Neuronal stem cell (in vitro differentiated cells): Measurements from ENCODE around the gene FNIP2.

Source experiments
- DNase-seq: peaks from one replicate; pipeline ENCODE4 v3.0.0-alpha.2; 2013; ENCODE audit warnings: low spot score
- H2AFZ ChIP-seq: one replicate; pipeline ENCODE4 v1.6.1; 2013; ENCODE audit warnings: mild to moderate bottlenecking, low read length, inconsistent platforms
- H2AK5ac ChIP-seq: 2 replicates; pipeline ENCODE4 v1.6.1; 2013; ENCODE audit warnings: low read depth, mild to moderate bottlenecking, inconsistent platforms, low read length, moderate library complexity, mixed read lengths
- H2BK120ac ChIP-seq: 2 replicates; pipeline ENCODE4 v1.6.1; 2013; ENCODE audit warnings: low read depth, mild to moderate bottlenecking, inconsistent platforms, low read length, moderate library complexity, mixed read lengths
- H2BK12ac ChIP-seq: one replicate; pipeline ENCODE4 v1.6.1; 2013; ENCODE audit warnings: low read length, inconsistent platforms
- H2BK15ac ChIP-seq: 2 replicates; pipeline ENCODE4 v1.6.1; 2013; ENCODE audit warnings: mild to moderate bottlenecking, low read length, inconsistent platforms, mixed read lengths
- H2BK5ac ChIP-seq: one replicate; pipeline ENCODE4 v1.6.1; 2013; ENCODE audit warnings: inconsistent platforms, mild to moderate bottlenecking, low read length, moderate library complexity
- H3K14ac ChIP-seq: one replicate; pipeline ENCODE4 v1.6.1; 2013; ENCODE audit warnings: low read length, inconsistent platforms
- H3K18ac ChIP-seq: 2 replicates; pipeline ENCODE4 v1.6.1; 2013; ENCODE audit warnings: low read length, inconsistent platforms
- H3K23ac ChIP-seq: 2 replicates; pipeline ENCODE4 v1.6.1; 2013; ENCODE audit warnings: low read depth, mild to moderate bottlenecking, mixed read lengths, low read length, inconsistent platforms; ENCODE audit not compliant: poor library complexity
- H3K27ac ChIP-seq: replicated peaks from 3 replicates; pipeline ENCODE4 v1.5.1; 2013; ENCODE audit warnings: low read length, inconsistent platforms
- H3K27me3 ChIP-seq, 3 experiments: 2 replicates each; pipeline ENCODE4 v1.6.1; 2013; ENCODE audit warnings: low read length in 3 of 3, mild to moderate bottlenecking in 2 of 3, inconsistent platforms in 1 of 3, low read depth in 1 of 3, mixed read lengths in 1 of 3, moderate library complexity in 1 of 3; ENCODE audit not compliant: control insufficient read depth in 3 of 3, insufficient read depth in 3 of 3
- H3K36me3 ChIP-seq, 2 donors: replicated peaks in 1 of 2; 2 replicates each; pipeline ENCODE4 v1.6.1; 2013; ENCODE audit warnings: low read length in 2 of 2; ENCODE audit not compliant: control insufficient read depth in 2 of 2, insufficient read depth in 2 of 2
- H3K4ac ChIP-seq: 2 replicates; pipeline ENCODE4 v1.6.1; 2013; ENCODE audit warnings: inconsistent platforms, mild to moderate bottlenecking, low read length, moderate library complexity
- H3K4me1 ChIP-seq, 2 donors: 1 replicate in 1 of 2; 2 replicates in 1 of 2; pipeline ENCODE4 v1.6.1; 2013; ENCODE audit warnings: low read length in 2 of 2, low read depth in 1 of 2; ENCODE audit not compliant: control insufficient read depth in 2 of 2, insufficient read depth in 1 of 2
- H3K4me2 ChIP-seq: one replicate; pipeline ENCODE4 v1.6.1; 2013; ENCODE audit warnings: mild to moderate bottlenecking, low read length, inconsistent platforms; ENCODE audit not compliant: insufficient read depth, poor library complexity, severe bottlenecking
- H3K4me3 ChIP-seq, 2 donors: 2 replicates each; pipeline ENCODE4 v1.5.1; 2013; ENCODE audit warnings: low read length in 2 of 2, mild to moderate bottlenecking in 2 of 2, inconsistent platforms in 1 of 2, moderate library complexity in 1 of 2
- H3K79me1 ChIP-seq: one replicate; pipeline ENCODE4 v1.6.1; 2013; ENCODE audit warnings: low read depth, mild to moderate bottlenecking, inconsistent platforms, low read length, moderate library complexity
- H3K9ac ChIP-seq: one replicate; pipeline ENCODE4 v1.6.1; 2013; ENCODE audit warnings: mild to moderate bottlenecking, low read depth, low read length, inconsistent platforms; ENCODE audit not compliant: poor library complexity
- H3K9me3 ChIP-seq, 2 donors: replicated peaks in 1 of 2; 2 replicates each; pipeline versions ENCODE3 to v1.6.1; 2013; ENCODE audit warnings: low read length in 2 of 2, mild to moderate bottlenecking in 2 of 2, inconsistent platforms in 1 of 2, low read depth in 1 of 2, mixed read lengths in 1 of 2, moderate library complexity in 1 of 2; ENCODE audit not compliant: control insufficient read depth in 2 of 2, insufficient read depth in 1 of 2
- H4K8ac ChIP-seq: one replicate; pipeline ENCODE4 v1.6.1; 2013; ENCODE audit warnings: low read depth, mild to moderate bottlenecking, inconsistent platforms, low read length, moderate library complexity
- H4K91ac ChIP-seq: one replicate; pipeline ENCODE4 v1.6.1; 2013; ENCODE audit warnings: low read length, low read depth, mild to moderate bottlenecking, inconsistent platforms; ENCODE audit not compliant: poor library complexity
- WGBS, 2 donors: extraction: QIAGEN DNeasy Blood & Tissue Kit; methylation state at CpG; one replicate each; pipeline ENCODE4 v1.1.7; 2013; ENCODE audit warnings: missing lambda C conversion rate in 2 of 2, mixed read lengths in 1 of 2; ENCODE audit not compliant: insufficient read length in 2 of 2, insufficient replicate concordance in 1 of 2; ENCODE audit errors: extremely low coverage in 2 of 2; 5-methylcytosine and 5-hydroxymethylcytosine counted together

The FNIP2 gene

GRCh38 chr4:158810487-158811215, 41.8 kb downstream of the FNIP2 start:
- Histone ChIP-seq H3K36me3 (no peaks in the 10 kb centered on the region), H3K9ac (no peak overlapping the region), H3K27ac (no peak overlapping the region), H3K4ac (no peak overlapping the region), H3K27me3 (no peaks in the 10 kb centered on the region), H2AFZ (no peak overlapping the region), H3K14ac (no peak overlapping the region), H2BK12ac (no peak overlapping the region), H3K4me3 (no peak overlapping the region), H2AK5ac (no peak overlapping the region), H3K23ac (no peak overlapping the region), H4K8ac (no peak overlapping the region), H3K18ac (no peak overlapping the region), H4K91ac (no peak overlapping the region), H2BK5ac (no peak overlapping the region), H3K79me1 (no peaks in the 10 kb centered on the region), H2BK120ac (no peak overlapping the region), H3K4me1 (peaks cover 0 to 2% of the 10 kb centered on the region in 2 donors), H3K4me2 (no peak overlapping the region), H2BK15ac (no peak overlapping the region), H3K9me3 (no peaks in the 10 kb centered on the region)
- no peak for DNase-seq
- no CpG with 5 or more reads among the region's 3 CpGs for WGBS, 2 donors

GRCh38 chr4:158811216-158811540, 42.4 kb downstream of the FNIP2 start:
- H3K4me3 ChIP-seq, result no peak overlapping the region
- H3K9ac ChIP-seq, result no peak overlapping the region
- peaks cover 0 to 2% of the 10 kb centered on the region in 2 donors for H3K4me1 ChIP-seq
- H4K8ac ChIP-seq, result no peak overlapping the region
- H2BK15ac ChIP-seq, result no peak overlapping the region
- H3K36me3 ChIP-seq, result no peaks in the 10 kb centered on the region
- H3K79me1 ChIP-seq, result no peaks in the 10 kb centered on the region
- no peak overlapping the region for H2BK120ac ChIP-seq
- H2AFZ ChIP-seq, result no peak overlapping the region
- DNase-seq, result no peak
- no peak overlapping the region for H3K4me2 ChIP-seq
- H3K14ac ChIP-seq, result no peak overlapping the region
- no peak overlapping the region for H2AK5ac ChIP-seq
- H2BK12ac ChIP-seq, result no peak overlapping the region
- H3K18ac ChIP-seq, result no peak overlapping the region
- H3K9me3 ChIP-seq, result no peaks in the 10 kb centered on the region
- no peak overlapping the region for H2BK5ac ChIP-seq
- no peaks in the 10 kb centered on the region for H3K27me3 ChIP-seq
- H3K23ac ChIP-seq, result no peak overlapping the region
- no peak overlapping the region for H4K91ac ChIP-seq
- H3K27ac ChIP-seq, result no peak overlapping the region
- H3K4ac ChIP-seq, result no peak overlapping the region

- Histone ChIP-seq H4K91ac (no peak overlapping the region), H3K14ac (no peak overlapping the region), H2AFZ (no peak overlapping the region), H2BK15ac (no peak overlapping the region), H2BK120ac (no peak overlapping the region), H3K79me1 (no peaks in the 10 kb centered on the region), H3K36me3 (no peaks in the 10 kb centered on the region), H2AK5ac (no peak overlapping the region), H3K9me3 (no peaks in the 10 kb centered on the region), H2BK5ac (no peak overlapping the region), H3K18ac (no peak overlapping the region), H3K4me3 (no peak overlapping the region), H3K23ac (no peak overlapping the region), H3K27ac (no peak overlapping the region), H3K4me2 (no peak overlapping the region), H3K4ac (no peak overlapping the region), H3K4me1 (peaks cover 0 to 2% of the 10 kb centered on the region in 2 donors), H2BK12ac (no peak overlapping the region), H4K8ac (no peak overlapping the region), H3K27me3 (no peaks in the 10 kb centered on the region), H3K9ac (no peak overlapping the region)
- WGBS, 2 donors, result no CpG with 5 or more reads among the region's 6 CpGs
- DNase-seq, result no peak
These were observed 42.9 kb downstream of the FNIP2 start for GRCh38 chr4:158811704-158812103.

GRCh38 chr4:158812133-158812532, 43.3 kb downstream of the FNIP2 start:
- Histone ChIP-seq H4K91ac (no peak overlapping the region), H3K79me1 (no peaks in the 10 kb centered on the region), H2BK120ac (no peak overlapping the region), H2BK12ac (no peak overlapping the region), H3K18ac (no peak overlapping the region), H3K4me2 (no peak overlapping the region), H3K36me3 (no peaks in the 10 kb centered on the region), H3K27me3 (no peaks in the 10 kb centered on the region), H3K27ac (no peak overlapping the region), H3K14ac (no peak overlapping the region), H3K23ac (no peak overlapping the region), H4K8ac (no peak overlapping the region), H3K4me3 (no peak overlapping the region), H2BK15ac (no peak overlapping the region), H3K4ac (no peak overlapping the region), H2BK5ac (no peak overlapping the region), H3K4me1 (peaks cover 0 to 2% of the 10 kb centered on the region in 2 donors), H2AFZ (no peak overlapping the region), H3K9me3 (no peaks in the 10 kb centered on the region), H2AK5ac (no peak overlapping the region), H3K9ac (no peak overlapping the region)
- no CpG with 5 or more reads among the region's 2 CpGs for WGBS, 2 donors
- DNase-seq, result no peak
